Prostate gland (tissue), 2 donors: Measurements from ENCODE around the gene LHB.

Experiments used
- POLR2A ChIP-seq: fragments of 450-650 bp; IDR thresholded peaks from one replicate; pipeline ENCODE4 v1.6.1; 2016; ENCODE audit warnings: antibody characterized with exemption, mild to moderate bottlenecking
- POLR2AphosphoS5 ChIP-seq: sonication (generic); formaldehyde crosslinking; IDR thresholded peaks from one replicate; pipeline ENCODE4 v1.6.1; 2017; ENCODE audit warnings: antibody characterized with exemption
- TF ChIP-seq, protein P1 (sequence below), 4 experiments: fragments of 200-600 bp in 2 of 4; fragments of 450-650 bp in 2 of 4; sonication (generic) in 2 of 4; IDR thresholded peaks; 1 replicate in 3 of 4; 2 replicates in 1 of 4; pipeline ENCODE4 v1.5.1; 2016 to 2019; ENCODE audit warnings: antibody characterized with exemption in 4 of 4, mild to moderate bottlenecking in 2 of 4, moderate library complexity in 2 of 4

DNA sequence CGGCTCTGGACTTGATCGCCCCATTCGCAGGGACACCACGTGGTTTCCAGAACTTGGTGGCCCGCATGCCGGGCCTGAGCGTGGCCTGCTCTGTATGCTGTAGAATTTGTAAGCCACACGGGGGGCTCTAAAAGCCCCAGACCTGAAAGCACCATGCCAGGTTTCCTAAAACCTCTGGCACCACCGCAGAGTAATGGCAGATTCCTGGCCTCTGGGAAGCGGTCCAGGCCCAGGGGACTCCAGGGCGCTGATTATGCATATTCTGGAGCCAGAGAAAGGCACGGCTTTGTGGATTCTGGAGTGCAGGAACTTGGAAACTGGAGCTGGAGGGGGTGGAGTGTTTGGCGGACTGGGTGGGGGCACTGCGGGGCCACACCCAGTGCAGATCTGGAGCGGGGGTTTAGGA, 48.1 kb downstream of the LHB start:
- TF ChIP-seq, protein P1, sequence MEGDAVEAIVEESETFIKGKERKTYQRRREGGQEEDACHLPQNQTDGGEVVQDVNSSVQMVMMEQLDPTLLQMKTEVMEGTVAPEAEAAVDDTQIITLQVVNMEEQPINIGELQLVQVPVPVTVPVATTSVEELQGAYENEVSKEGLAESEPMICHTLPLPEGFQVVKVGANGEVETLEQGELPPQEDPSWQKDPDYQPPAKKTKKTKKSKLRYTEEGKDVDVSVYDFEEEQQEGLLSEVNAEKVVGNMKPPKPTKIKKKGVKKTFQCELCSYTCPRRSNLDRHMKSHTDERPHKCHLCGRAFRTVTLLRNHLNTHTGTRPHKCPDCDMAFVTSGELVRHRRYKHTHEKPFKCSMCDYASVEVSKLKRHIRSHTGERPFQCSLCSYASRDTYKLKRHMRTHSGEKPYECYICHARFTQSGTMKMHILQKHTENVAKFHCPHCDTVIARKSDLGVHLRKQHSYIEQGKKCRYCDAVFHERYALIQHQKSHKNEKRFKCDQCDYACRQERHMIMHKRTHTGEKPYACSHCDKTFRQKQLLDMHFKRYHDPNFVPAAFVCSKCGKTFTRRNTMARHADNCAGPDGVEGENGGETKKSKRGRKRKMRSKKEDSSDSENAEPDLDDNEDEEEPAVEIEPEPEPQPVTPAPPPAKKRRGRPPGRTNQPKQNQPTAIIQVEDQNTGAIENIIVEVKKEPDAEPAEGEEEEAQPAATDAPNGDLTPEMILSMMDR (IDR thresholded peaks at IDR 0.05) = no peak
- TF ChIP-seq POLR2A = no peak
- TF ChIP-seq POLR2AphosphoS5 = no peak
